Measurements from ENCODE around the gene SERPINB13. TPM values are rescaled to one million over a fixed set of nuclear protein-coding genes. Genes with fewer than 3 reads are reported as not detected.

Gene SERPINB13
- total and polyA plus RNA-seq, 2 donors (not counting 1 experiment from before 2014, with no cell fraction given) = not detected

GRCh38 chr18:63562284-63562683, 24.9 kb upstream of the SERPINB13 start:
- Mint-ChIP-seq H3K27me3 (no peaks in the 10 kb centered on the region), H3K9me3 (ENCODE audit: insufficient read depth) (no peaks in the 10 kb centered on the region), H3K27ac (no peak overlapping the region), H3K4me3 (no peak overlapping the region), H3K4me1 (peaks cover 15% of the 10 kb centered on the region)
- ATAC-seq (ENCODE audit: low read depth) (no peak), DNase-seq (no peak)
- ChIA-PET CTCF (no interaction called here), POLR2A (no interaction called here)
- 85% methylated on average over 4 of the region's 4 CpGs for WGBS (ENCODE audit: insufficient coverage)
- intact Hi-C loops (cut with micrococcal nuclease) = no loop called here
- Histone ChIP-seq H2AFZ (ENCODE audit: insufficient read depth, low read depth, low read length, poor library complexity, severe bottlenecking) (no peak overlapping the region), H3K4me2 (replicated peaks; ENCODE audit: low read depth, low read length, poor library complexity, severe bottlenecking) (no peak overlapping the region), H3K27ac (ENCODE audit: low read length in 2 of 2) (no peak overlapping the region), H3K9ac (ENCODE audit: low read length) (no peak overlapping the region), H3K4me1 (ENCODE audit: control insufficient read depth in 2 of 2, insufficient read depth in 2 of 2, low read length in 2 of 2) (peaks cover 0 to 6% of the 10 kb centered on the region in 2 donors), H3K79me2 (ENCODE audit: control insufficient read depth, insufficient read depth, low read length) (no peaks in the 10 kb centered on the region), H3K36me3 (replicated peaks in 1 of 2; ENCODE audit: control extremely low read depth in 1 of 2, control insufficient read depth in 1 of 2, extremely low read depth in 1 of 2, insufficient read depth in 2 of 2, low read length in 1 of 2) (no peaks in the 10 kb centered on the region), H3K27me3 (replicated peaks in 1 of 4; ENCODE audit: control extremely low read depth in 1 of 4, control insufficient read depth in 3 of 4, insufficient read depth in 4 of 4, low read length in 3 of 4) (no peaks in the 10 kb centered on the region), H4K20me1 (ENCODE audit: control insufficient read depth, insufficient read depth, low read length, poor library complexity, severe bottlenecking) (no peaks in the 10 kb centered on the region), H3K4me3 (ENCODE audit: control extremely low read depth in 1 of 5, extremely low read depth in 1 of 5, insufficient read depth in 1 of 5, low read depth in 2 of 5, low read length in 4 of 5) (no peak overlapping the region), H3K9me3 (ENCODE audit: control extremely low read depth in 1 of 3, control insufficient read depth in 2 of 3, insufficient read depth in 1 of 3, low read length in 2 of 3) (no peaks in the 10 kb centered on the region)
- TF ChIP-seq CTCF (IDR thresholded peaks at IDR 0.05) (no peak), EZH2 (IDR thresholded peaks at IDR 0.05; ENCODE audit: borderline replicate concordance, insufficient read depth, low read depth, low read length, poor library complexity, severe bottlenecking) (no peak)

- H3K4me3 ChIP-seq (ENCODE audit: control extremely low read depth in 1 of 5, extremely low read depth in 1 of 5, insufficient read depth in 1 of 5, low read depth in 2 of 5, low read length in 4 of 5) = no peak overlapping the region
- no peak overlapping the region for H3K4me3 Mint-ChIP-seq
- no peak for ATAC-seq (ENCODE audit: low read depth)
- WGBS (ENCODE audit: insufficient coverage) = 82% methylated on average over 2 of the region's 4 CpGs
- H3K36me3 ChIP-seq (replicated peaks in 1 of 2; ENCODE audit: control extremely low read depth in 1 of 2, control insufficient read depth in 1 of 2, extremely low read depth in 1 of 2, insufficient read depth in 2 of 2, low read length in 1 of 2) = no peaks in the 10 kb centered on the region
- H3K9me3 Mint-ChIP-seq (ENCODE audit: insufficient read depth) = no peaks in the 10 kb centered on the region
- H3K27ac ChIP-seq (ENCODE audit: low read length in 2 of 2) = no peak overlapping the region
- no peak overlapping the region for H3K4me2 ChIP-seq (replicated peaks; ENCODE audit: low read depth, low read length, poor library complexity, severe bottlenecking)
- H3K79me2 ChIP-seq (ENCODE audit: control insufficient read depth, insufficient read depth, low read length) = no peaks in the 10 kb centered on the region
- intact Hi-C loops (cut with micrococcal nuclease) = no loop called here
- H3K27ac Mint-ChIP-seq = no peak overlapping the region
- ChIA-PET CTCF (no interaction called here), POLR2A (no interaction called here)
- H3K27me3 Mint-ChIP-seq = peaks cover 8% of the 10 kb centered on the region
- peaks cover 0 to 3% (median 0%) of the 10 kb centered on the region in 4 experiments for H3K27me3 ChIP-seq (replicated peaks in 1 of 4; ENCODE audit: control extremely low read depth in 1 of 4, control insufficient read depth in 3 of 4, insufficient read depth in 4 of 4, low read length in 3 of 4)
- TF ChIP-seq CTCF (IDR thresholded peaks at IDR 0.05) (no peak), EZH2 (IDR thresholded peaks at IDR 0.05; ENCODE audit: borderline replicate concordance, insufficient read depth, low read depth, low read length, poor library complexity, severe bottlenecking) (no peak)
- DNase-seq = no peak
- peaks cover 0 to 6% of the 10 kb centered on the region in 2 donors for H3K4me1 ChIP-seq (ENCODE audit: control insufficient read depth in 2 of 2, insufficient read depth in 2 of 2, low read length in 2 of 2)
- H4K20me1 ChIP-seq (ENCODE audit: control insufficient read depth, insufficient read depth, low read length, poor library complexity, severe bottlenecking) = no peaks in the 10 kb centered on the region
- H3K4me1 Mint-ChIP-seq = peaks cover 15% of the 10 kb centered on the region
- no peak overlapping the region for H2AFZ ChIP-seq (ENCODE audit: insufficient read depth, low read depth, low read length, poor library complexity, severe bottlenecking)
- H3K9me3 ChIP-seq (ENCODE audit: control extremely low read depth in 1 of 3, control insufficient read depth in 2 of 3, insufficient read depth in 1 of 3, low read length in 2 of 3) = no peaks in the 10 kb centered on the region
- H3K9ac ChIP-seq (ENCODE audit: low read length) = no peak overlapping the region
These were observed 23.1 kb upstream of the SERPINB13 start for GRCh38 chr18:63564021-63564420.
